Transverse colon (tissue), 4 donors: ENCODE measurements around the gene HNRNPF. TPM values are rescaled to one million over a fixed set of nuclear protein-coding genes. Genes with fewer than 3 reads are reported as not detected.

Source experiments
- DNase-seq: peaks from one replicate; pipeline ENCODE4 v3.0.0-alpha.2; 2019
- H3K27ac ChIP-seq, 4 donors: fragments of 200-600 bp; sonication (generic); 2 replicates each; pipeline ENCODE4 v1.5.1; 2016 to 2018; ENCODE audit warnings: inconsistent platforms in 4 of 4
- H3K27me3 ChIP-seq: fragments of 200-600 bp; sonication (generic); 2 replicates; pipeline ENCODE4 v1.5.1; 2017; ENCODE audit warnings: inconsistent platforms
- H3K36me3 ChIP-seq, 4 donors: fragments of 200-600 bp; sonication (generic); 2 replicates each; pipeline ENCODE4 v1.5.1; 2017 to 2019; ENCODE audit warnings: inconsistent platforms in 4 of 4
- H3K4me1 ChIP-seq, 4 donors: fragments of 200-600 bp; sonication (generic); 2 replicates each; pipeline ENCODE4 v1.5.1; 2017 to 2020; ENCODE audit warnings: inconsistent platforms in 4 of 4
- H3K4me3 ChIP-seq, 4 donors: fragments of 200-600 bp; sonication (generic); 1 replicate in 1 of 4; 2 replicates in 3 of 4; pipeline versions ENCODE4 v1.5.1 to v1.6.1; 2017 to 2019; ENCODE audit warnings: inconsistent platforms in 4 of 4
- H3K9me3 ChIP-seq, 2 donors: fragments of 200-600 bp; sonication (generic); 2 replicates each; pipeline ENCODE4 v1.5.1; 2017 to 2019; ENCODE audit warnings: inconsistent platforms in 2 of 2
- CTCF ChIP-seq, 5 experiments: fragments of 200-600 bp in 3 of 5; fragments of 450-650 bp in 2 of 5; sonication (generic) in 3 of 5; IDR thresholded peaks; 1 replicate in 2 of 5; 2 replicates in 3 of 5; pipeline ENCODE4 v1.5.1; 2016 to 2017; ENCODE audit warnings: antibody characterized with exemption in 5 of 5, inconsistent platforms in 3 of 5, mild to moderate bottlenecking in 2 of 5, moderate library complexity in 1 of 5
- EP300 ChIP-seq: sonication (generic); formaldehyde crosslinking; IDR thresholded peaks from one replicate; pipeline ENCODE4 v1.6.1; 2017; ENCODE audit warnings: antibody characterized with exemption, low read depth
- POLR2A ChIP-seq: fragments of 450-650 bp; IDR thresholded peaks from one replicate; pipeline ENCODE4 v1.6.1; 2016; ENCODE audit warnings: antibody characterized with exemption, mild to moderate bottlenecking, moderate library complexity
- POLR2AphosphoS5 ChIP-seq, 3 donors: sonication (generic); formaldehyde crosslinking; IDR thresholded peaks; one replicate each; pipeline ENCODE4 v1.6.1; 2016; ENCODE audit warnings: antibody characterized with exemption in 3 of 3
- WGBS, 2 donors: methylation state at CpG; one replicate each; pipeline ENCODE4 v1.1.5; 2018; ENCODE audit warnings: low coverage in 1 of 2; 5-methylcytosine and 5-hydroxymethylcytosine counted together
- in situ Hi-C, 4 donors: fragments of 200-750 bp; cut with MboI; loops; one replicate each; pipeline versions ENCODE4 v1.15.0 to v1.15.1; 2017; ENCODE audit warnings: low sequenced_read_pairs in 3 of 4, low pct_ligation_motif_present in 1 of 4, low pct_unique_long_range_greater_than_20kb in 1 of 4
- intact Hi-C: fragments of 100-400 bp; cut with DNase I; formaldehyde crosslinking; loops from one replicate; pipeline ENCODE4 v1.15.1; 2023; ENCODE audit warnings: low total_unique reads
- total RNA-seq, 4 donors: library from RNA; depleted of rRNA; stranded (reverse); fragments of >200 nt; gene quantifications; one replicate each; pipeline ENCODE4 v1.1.0, GENCODE V29; 2016

HNRNPF gene
- total RNA-seq, 4 donors from 2014 or later: 127 to 171 (median 155) TPM

- in situ Hi-C loops (no loop called here), intact Hi-C loops (no loop called here)
- DNase-seq: no peak
Measured at GRCh38 chr10:43361547-43362190, 47.3 kb downstream of the HNRNPF start.

GRCh38 chr10:43360086-43360485 lies 48.9 kb downstream of the HNRNPF start:
- Histone ChIP-seq H3K27ac (no peak overlapping the region), H3K4me1 (peaks cover 0 to 17% (median 12%) of the 10 kb centered on the region in 4 donors), H3K36me3 (no peaks in the 10 kb centered on the region), H3K27me3 (no peaks in the 10 kb centered on the region), H3K9me3 (no peaks in the 10 kb centered on the region), H3K4me3 (no peak overlapping the region)
- in situ Hi-C loops (no loop called here), intact Hi-C loops (no loop called here)
- WGBS, 2 donors: 67 to 80% methylated on average over 6 of the region's 6 CpGs
- TF ChIP-seq EP300 (no peak), CTCF (IDR thresholded peaks at IDR 0.05) (no peak), POLR2AphosphoS5 (IDR thresholded peaks at IDR 0.05) (no peak), POLR2A (no peak)
- DNase-seq: no peak

More at GRCh38 chr10:43361547-43362190, 47.3 kb downstream of the HNRNPF start:
- Histone ChIP-seq H3K27ac (peak overlapping the region; percentile 68 to 80 (median 76)), H3K36me3 (no peaks in the 10 kb centered on the region), H3K27me3 (no peaks in the 10 kb centered on the region), H3K4me3 (peak overlapping the region; percentile 34 to 61 (median 52)), H3K9me3 (no peaks in the 10 kb centered on the region), H3K4me1 (peaks cover 0 to 11% (median 6%) of the 10 kb centered on the region in 4 donors)
- TF ChIP-seq POLR2AphosphoS5 (IDR thresholded peaks at IDR 0.05): no peak
- no peak for TF ChIP-seq CTCF (IDR thresholded peaks at IDR 0.05)
- TF ChIP-seq POLR2A: no peak
- TF ChIP-seq EP300: no peak
- WGBS, 2 donors: 37 to 57% methylated on average over 7 to 21 of the region's 21 CpGs

- in situ Hi-C loops (no loop called here), intact Hi-C loops (no loop called here)
- H3K4me1 ChIP-seq: peaks cover 0 to 10% (median 6%) of the 10 kb centered on the region in 4 donors
- TF ChIP-seq CTCF (IDR thresholded peaks at IDR 0.05): peak in 1 of 5 experiments; percentile 16
- no peak for TF ChIP-seq EP300
- TF ChIP-seq POLR2A: peak; percentile 38
- peak in 1 of 3 donors; percentile 57 for TF ChIP-seq POLR2AphosphoS5 (IDR thresholded peaks at IDR 0.05)
- peaks cover 3% of the 10 kb centered on the region for H3K27me3 ChIP-seq
- no peaks in the 10 kb centered on the region for H3K36me3 ChIP-seq
- peak; percentile 65 for DNase-seq
- WGBS, 2 donors: 14 to 41% methylated on average over 1 to 4 of the region's 4 CpGs
- no peak overlapping the region for H3K4me3 ChIP-seq
- H3K27ac ChIP-seq: peak overlapping the region; percentile 75 to 80 (median 76)
- H3K9me3 ChIP-seq: no peaks in the 10 kb centered on the region
Measured at GRCh38 chr10:43355749-43356371, 53.1 kb downstream of the HNRNPF start.

DNA sequence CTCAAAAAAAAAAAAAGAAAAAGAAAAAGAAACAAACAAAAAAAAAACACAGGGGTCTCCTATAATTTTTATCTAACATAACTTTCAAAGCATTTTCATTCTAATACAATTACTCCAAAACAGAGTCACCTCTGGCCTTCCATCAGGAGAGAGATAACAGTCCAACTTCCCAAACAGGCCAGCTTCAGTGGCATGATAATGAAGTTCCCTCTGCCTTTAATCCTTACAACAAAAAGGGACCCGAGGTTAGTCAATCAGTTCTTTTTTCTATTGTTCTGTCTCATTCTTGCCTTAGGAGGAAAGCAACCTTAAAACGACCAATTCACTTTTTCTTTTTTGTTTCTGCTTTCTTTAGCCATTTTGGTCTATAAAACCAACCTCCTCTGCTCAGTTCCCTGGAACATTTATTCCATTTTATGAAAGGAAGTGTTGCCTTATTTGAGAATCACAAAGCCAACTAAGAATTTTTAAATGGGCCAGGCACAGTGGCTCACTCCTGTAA lies 54.1 kb downstream of the HNRNPF start:
- peaks cover 0 to 15% (median 8%) of the 10 kb centered on the region in 4 donors for H3K4me1 ChIP-seq
- H3K9me3 ChIP-seq: no peaks in the 10 kb centered on the region
- H3K27me3 ChIP-seq: peaks cover 6% of the 10 kb centered on the region
- intact Hi-C loops (no loop called here), in situ Hi-C loops (no loop called here)
- WGBS, 2 donors: 29 to 35% methylated on average over 1 to 2 of the region's 2 CpGs
- no peak for TF ChIP-seq CTCF (IDR thresholded peaks at IDR 0.05)
- TF ChIP-seq POLR2AphosphoS5 (IDR thresholded peaks at IDR 0.05): no peak
- TF ChIP-seq POLR2A: no peak
- TF ChIP-seq EP300: no peak
- H3K4me3 ChIP-seq: no peak overlapping the region
- no peak overlapping the region for H3K27ac ChIP-seq
- H3K36me3 ChIP-seq: no peaks in the 10 kb centered on the region
- DNase-seq: no peak
